ENCODE data around the gene SEMA3E. TPM values are rescaled to one million over a fixed set of nuclear protein-coding genes. Genes with fewer than 3 reads are reported as not detected.
"Not testable (repeated sequence)": the region's sequence is repeated elsewhere in the genome, so short reads cannot be mapped to it uniquely, and the experiment has no call there.

The SEMA3E gene
- total and polyA plus RNA-seq, 10 of the 15 experiments (the other 5 are each of a cell fraction or from before 2014, with no cell fraction given), result 0.08 to 2.0 (median 0.82) TPM

- TF ChIP-seq MAX (IDR thresholded peaks at IDR 0.05; ENCODE audit: low read depth, low read length), result no peak
- no peak for TF ChIP-seq HDGF (IDR thresholded peaks at IDR 0.05)
- no peak for TF ChIP-seq POLR2AphosphoS5 (IDR thresholded peaks at IDR 0.05; ENCODE audit: low read length)
- no peak for TF ChIP-seq KDM1A (IDR thresholded peaks at IDR 0.05; ENCODE audit: borderline replicate concordance)
- TF ChIP-seq RBBP5 (conservative IDR thresholded peaks at IDR 0.05), result no peak
- no peak for TF ChIP-seq KAT2A (conservative IDR thresholded peaks at IDR 0.05; ENCODE audit: control insufficient read depth, low read depth, low read length)
- TF ChIP-seq ZBTB11 (CRISPR knock-in tag; IDR thresholded peaks at IDR 0.05), result no peak
- no peak for TF ChIP-seq NKRF (conservative IDR thresholded peaks at IDR 0.05)
- no peak for TF ChIP-seq MYC (IDR thresholded peaks at IDR 0.05; ENCODE audit: insufficient read depth, insufficient read length, insufficient replicate concordance, low read length, severe bottlenecking)
- no peak for TF ChIP-seq SMARCA5 (IDR thresholded peaks at IDR 0.05)
- TF ChIP-seq PAX8 (IDR thresholded peaks at IDR 0.05), result no peak
- TF ChIP-seq ZNF217 (IDR thresholded peaks at IDR 0.05), result no peak
- TF ChIP-seq CBFB (IDR thresholded peaks at IDR 0.05; ENCODE audit: low read depth), result no peak
- no peak for DNase-seq (ENCODE audit: low read depth, low spot score)
- intact Hi-C loops (cut with micrococcal nuclease; ENCODE audit: unreplicated experiment) (no loop called here), in situ Hi-C loops (cut with MboI) (no loop called here)
- ATAC-seq, result 0 out of 3 replicates have a peak, but pooled peaks have one; percentile 13
- Histone ChIP-seq H3K27ac (ENCODE audit: control insufficient read depth, insufficient read depth) (no peak overlapping the region), H2AFZ (ENCODE audit: control insufficient read depth, low read depth, low read length) (no peak overlapping the region), H3K4me1 (ENCODE audit: control insufficient read depth, insufficient read depth, low read length) (no peaks in the 10 kb centered on the region), H3K36me3 (ENCODE audit: control insufficient read depth in 2 of 2, insufficient read depth in 2 of 2, low read length in 1 of 2) (no peaks in the 10 kb centered on the region), H3K9ac (ENCODE audit: control insufficient read depth, insufficient read depth, low read length) (no peak overlapping the region), H3K9me3 (replicated peaks; ENCODE audit: control insufficient read depth, insufficient read depth, low read length) (no peaks in the 10 kb centered on the region), H4K20me1 (ENCODE audit: control insufficient read depth, insufficient read depth) (no peaks in the 10 kb centered on the region), H3K79me2 (ENCODE audit: control insufficient read depth, insufficient read depth, low read length) (no peaks in the 10 kb centered on the region), H3K4me3 (no peak overlapping the region), H3K4me2 (ENCODE audit: control insufficient read depth, insufficient read depth) (no peak overlapping the region), H3K27me3 (replicated peaks in 1 of 2; ENCODE audit: control insufficient read depth in 2 of 2, insufficient read depth in 2 of 2, low read length in 1 of 2) (no peaks in the 10 kb centered on the region)
- no TSS peak for BruUV-seq (replicated peaks)
- WGBS (ENCODE audit: insufficient coverage, insufficient replicate concordance, low lambda C conversion rate, missing lambda C conversion rate), result 22% methylated on average over 4 of the region's 4 CpGs
- SMC1A ChIA-PET (ENCODE audit: uncharacterized antibody, unreplicated experiment), result interaction anchor here (0.6 to 1.7 kb wide), 2 partner anchors 12 to 256 kb away, joined by 3 to 5 read pairs; no protein-coding TSS in a partner anchor
- POLR2A ChIA-PET, result no interaction called here
- FAIRE-seq, result no peak
- RAD21 ChIA-PET (ENCODE audit: unreplicated experiment), result no interaction called here
- CTCF ChIA-PET, result interaction anchor here (0.7 to 1.2 kb wide), 2 partner anchors 17 to 121 kb away, joined by 3 read pairs; no protein-coding TSS in a partner anchor
Measured at GRCh38 chr7:83677180-83677866, 28.4 kb upstream of the SEMA3E start.

GRCh38 chr7:83673291-83673690 lies 24.4 kb upstream of the SEMA3E start:
- H3K36me3 ChIP-seq (ENCODE audit: control insufficient read depth in 2 of 2, insufficient read depth in 2 of 2, low read length in 1 of 2); DNase-seq (ENCODE audit: low read depth, low spot score); H3K79me2 ChIP-seq (ENCODE audit: control insufficient read depth, insufficient read depth, low read length); H3K9ac ChIP-seq (ENCODE audit: control insufficient read depth, insufficient read depth, low read length); BruUV-seq (replicated peaks); H3K4me3 ChIP-seq; FAIRE-seq; CTCF ChIA-PET; intact Hi-C loops (cut with micrococcal nuclease; ENCODE audit: unreplicated experiment); H3K9me3 ChIP-seq (replicated peaks; ENCODE audit: control insufficient read depth, insufficient read depth, low read length); POLR2A ChIA-PET; H2AFZ ChIP-seq (ENCODE audit: control insufficient read depth, low read depth, low read length); ATAC-seq; H3K27me3 ChIP-seq (replicated peaks in 1 of 2; ENCODE audit: control insufficient read depth in 2 of 2, insufficient read depth in 2 of 2, low read length in 1 of 2); H3K4me2 ChIP-seq (ENCODE audit: control insufficient read depth, insufficient read depth); H3K4me1 ChIP-seq (ENCODE audit: control insufficient read depth, insufficient read depth, low read length); H4K20me1 ChIP-seq (ENCODE audit: control insufficient read depth, insufficient read depth); H3K27ac ChIP-seq (ENCODE audit: control insufficient read depth, insufficient read depth); in situ Hi-C loops (cut with MboI): not testable (repeated sequence)
- WGBS (ENCODE audit: insufficient coverage, insufficient replicate concordance, low lambda C conversion rate, missing lambda C conversion rate), result 68% methylated on average over 17 of the region's 28 CpGs
- RAD21 ChIA-PET (ENCODE audit: unreplicated experiment), result interaction anchor here (0.6 kb wide), 1 partner anchor 13 kb away, joined by 4 read pairs; no protein-coding TSS in a partner anchor
- SMC1A ChIA-PET (ENCODE audit: uncharacterized antibody, unreplicated experiment), result interaction anchor here (1.6 kb wide), 1 partner anchor 10 kb away, joined by 7 read pairs; no protein-coding TSS in a partner anchor

Data from GM12878 (cell line).